Left forelimb (tissue), 1 donor: ENCODE data around the gene FAM83E.

ENCODE experiments used
- DNase-seq: peaks from one replicate; pipeline ENCODE4 v3.0.0-alpha.2; 2018; ENCODE audit warnings: low spot score

The FAM83E gene

GRCh38 chr19:48628486-48629296, 13.8 kb upstream of the FAM83E start:
- DNase-seq: no peak

- no peak for DNase-seq
Observed at GRCh38 chr19:48627865-48628314, 13.0 kb upstream of the FAM83E start.

GRCh38 chr19:48627201-48627864, 12.5 kb upstream of the FAM83E start:
- no peak for DNase-seq

- no peak for DNase-seq
Observed at GRCh38 chr19:48625891-48626327, 11.0 kb upstream of the FAM83E start.

GRCh38 chr19:48624791-48625723, 10.2 kb upstream of the FAM83E start:
- DNase-seq: no peak

- peak; percentile 98 for DNase-seq
Observed at GRCh38 chr19:48624067-48624594, 9.3 kb upstream of the FAM83E start.

GRCh38 chr19:48623556-48624066, 8.7 kb upstream of the FAM83E start:
- no peak for DNase-seq

- DNase-seq: no peak
Observed at GRCh38 chr19:48619692-48620585, 5.1 kb upstream of the FAM83E start.

- peak; percentile 99 for DNase-seq
Observed at GRCh38 chr19:48618916-48619691, 4.2 kb upstream of the FAM83E start, which contains the start of the genes RPL18 and SPHK2. RPL18 (minus strand) TSS chr19:48619178; CDS start chr19:48619143, 35 bp downstream. SPHK2 (plus strand) TSS chr19:48619506; CDS start chr19:48620515, 1,009 bp downstream.

- DNase-seq: no peak
Observed at GRCh38 chr19:48618278-48618915, 3.5 kb upstream of the FAM83E start.

- no peak for DNase-seq
Observed at GRCh38 chr19:48617146-48617937, 2.5 kb upstream of the FAM83E start.

GRCh38 chr19:48616491-48617056, 1.7 kb upstream of the FAM83E start:
- no peak for DNase-seq

GRCh38 chr19:48616041-48616436, 1.2 kb upstream of the FAM83E start:
- no peak for DNase-seq

GRCh38 chr19:48615231-48616040, 560 bp upstream of the FAM83E start:
- no peak for DNase-seq

- no peak for DNase-seq
Observed at GRCh38 chr19:48613852-48614435, 932 bp downstream of the FAM83E start.

- DNase-seq: no peak
Observed at GRCh38 chr19:48613024-48613851, 1.6 kb downstream of the FAM83E start.
